Adrenal gland (tissue), 5 donors: ENCODE measurements around the gene CD2AP.

ENCODE experiments used
- CTCF ChIP-seq, 6 experiments: fragments of 450-650 bp in 4 of 6; fragments of 200-600 bp in 2 of 6; sonication (generic) in 1 of 6; IDR thresholded peaks; 1 replicate in 5 of 6; 2 replicates in 1 of 6; pipeline versions ENCODE4 v1.5.1 to v1.8.0; 2016 to 2021; ENCODE audit warnings: antibody characterized with exemption in 6 of 6, mild to moderate bottlenecking in 2 of 6, moderate library complexity in 1 of 6
- POLR2A ChIP-seq, 2 donors: fragments of 450-650 bp; IDR thresholded peaks; one replicate each; pipeline ENCODE4 v1.6.1; 2017; ENCODE audit warnings: antibody characterized with exemption in 2 of 2, mild to moderate bottlenecking in 2 of 2, moderate library complexity in 1 of 2
- donor health status: DM: no; HTN: no; CAD: no.

DNA sequence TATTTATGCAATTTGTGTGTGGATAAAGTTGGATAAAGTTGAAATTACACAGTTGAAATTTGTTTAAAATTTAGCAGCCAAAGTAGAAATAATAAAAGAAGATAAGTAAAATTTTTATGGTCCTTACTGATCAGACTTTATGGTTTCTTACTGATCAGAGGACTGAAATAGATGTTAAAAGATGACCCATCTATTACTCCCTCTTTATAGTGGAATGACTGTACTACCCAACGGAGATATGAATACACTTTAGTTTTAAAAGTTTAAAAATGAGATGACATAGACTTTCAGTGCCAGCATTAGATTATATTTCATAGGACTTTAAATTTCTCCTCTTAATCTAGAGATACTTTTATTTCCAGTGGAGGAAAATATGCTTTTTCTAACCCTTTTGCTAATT, 121.9 kb downstream of the CD2AP start:
- TF ChIP-seq CTCF (IDR thresholded peaks at IDR 0.05) (no peak), POLR2A (IDR thresholded peaks at IDR 0.05) (no peak)
